GM12878 (cell line): ENCODE results near the gene RALGDS. TPM values are rescaled to one million over a fixed set of nuclear protein-coding genes. Genes with fewer than 3 reads are reported as not detected.

Experiments
- BACH1 ChIP-seq: fragments of 450-650 bp; IDR thresholded peaks from 2 replicates; pipeline ENCODE4 v1.6.1; 2017; ENCODE audit warnings: mild to moderate bottlenecking, borderline replicate concordance
- HCFC1 ChIP-seq: fragments of 150-350 bp; IDR thresholded peaks from 2 replicates; pipeline ENCODE4 v1.6.1; 2014; ENCODE audit warnings: low read length
- HSF1 ChIP-seq: fragments of 150-350 bp; IDR thresholded peaks from 2 replicates; pipeline ENCODE4 v1.6.1; 2014; ENCODE audit warnings: mild to moderate bottlenecking, low read depth, low read length
- IKZF1 ChIP-seq: fragments of 450-650 bp; conservative IDR thresholded peaks from 2 replicates; pipeline ENCODE4 v1.6.1; 2017; ENCODE audit warnings: antibody characterized with exemption, mild to moderate bottlenecking
- KDM1A ChIP-seq: fragments of 200-600 bp; sonication (generic); IDR thresholded peaks from 2 replicates; pipeline ENCODE4 v1.6.1; 2016; ENCODE audit warnings: borderline replicate concordance
- LARP7 ChIP-seq: fragments of 450-650 bp; IDR thresholded peaks from 2 replicates; pipeline ENCODE4 v1.6.1; 2017; ENCODE audit warnings: mild to moderate bottlenecking
- NKRF ChIP-seq: fragments of 450-650 bp; conservative IDR thresholded peaks from 2 replicates; pipeline ENCODE4 v1.6.1; 2017; ENCODE audit warnings: mild to moderate bottlenecking, moderate library complexity
- RCOR1 ChIP-seq: conservative IDR thresholded peaks from 2 replicates; pipeline ENCODE4 v1.6.1; 2012; ENCODE audit warnings: low read depth, low read length, improper control_type of control experiment
- RELB ChIP-seq: fragments of 450-650 bp; IDR thresholded peaks from 2 replicates; pipeline ENCODE4 v1.6.1; 2017; ENCODE audit warnings: low read depth, mild to moderate bottlenecking, moderate library complexity
- SMC3 ChIP-seq: IDR thresholded peaks from 2 replicates; pipeline ENCODE4 v1.6.1; 2011; ENCODE audit warnings: low read length, improper control_type of control experiment, borderline replicate concordance
- SP1 ChIP-seq: IDR thresholded peaks from one replicate; pipeline ENCODE4 v1.6.1; 2011; ENCODE audit warnings: low read depth, low read length
- SPI1 ChIP-seq: IDR thresholded peaks from 2 replicates; pipeline ENCODE4 v1.6.1; 2011; ENCODE audit warnings: low read depth, mild to moderate bottlenecking, low read length, moderate library complexity, borderline replicate concordance; ENCODE audit not compliant: insufficient read depth
- TCF7 ChIP-seq: IDR thresholded peaks from 2 replicates; pipeline ENCODE4 v1.6.1; 2014; ENCODE audit warnings: antibody characterized with exemption, borderline replicate concordance
- WRNIP1 ChIP-seq: IDR thresholded peaks from 2 replicates; pipeline ENCODE4 v1.6.1; 2011; ENCODE audit warnings: low read depth, low read length, improper control_type of control experiment, borderline replicate concordance
- ZBTB4 ChIP-seq: fragments of 450-650 bp; formaldehyde crosslinking; IDR thresholded peaks from 2 replicates; pipeline ENCODE4 v1.4.0; 2022; ENCODE audit warnings: mild to moderate bottlenecking, moderate library complexity
- polyA plus RNA-seq, 11 experiments: library from polyadenylated mRNA; depleted of rRNA in 4 of 11; unstranded in 6 of 11; stranded (reverse) in 5 of 11; fragments of >200 nt; fragmentation: Nextera tagmentation in 4 of 11; fragmentation: Illumina TruSeq in 1 of 11; extraction: Ambion mirVana in 4 of 11; extraction: Trizol in 1 of 11; gene quantifications; 1 replicate in 1 of 11; 2 replicates in 10 of 11; pipeline versions ENCODE4 v1.2.1 to v1.2.3, GENCODE V29; 2011 to 2016; ENCODE audit warnings: inconsistent platforms in 2 of 11, missing spikeins in 2 of 11, low read depth in 1 of 11
- total RNA-seq, 4 experiments: library from RNA; depleted of rRNA in 3 of 4; stranded (reverse); fragments of >200 nt in 3 of 4; fragmentation: Illumina TruSeq in 1 of 4; extraction: Trizol in 1 of 4; gene quantifications; 2 replicates each; pipeline versions ENCODE4 v1.2.1 to v1.2.3, GENCODE V29; 2013 to 2021
- TF ChIP-seq, protein P1 (sequence below): IDR thresholded peaks from 2 replicates; pipeline ENCODE4 v1.6.1; 2011; ENCODE audit warnings: low read depth, mild to moderate bottlenecking, low read length, moderate library complexity, borderline replicate concordance; ENCODE audit errors: extremely low read depth
- TF ChIP-seq, protein P2 (sequence below): fragments of 450-650 bp; IDR thresholded peaks from 2 replicates; pipeline ENCODE4 v1.6.1; 2017; ENCODE audit warnings: antibody characterized with exemption, mild to moderate bottlenecking, moderate library complexity

RALGDS gene
- total and polyA plus RNA-seq, 10 of the 15 experiments (the other 5 are each of a cell fraction or from before 2014, with no cell fraction given), result 1.3 to 48.6 (median 21.2) TPM

DNA sequence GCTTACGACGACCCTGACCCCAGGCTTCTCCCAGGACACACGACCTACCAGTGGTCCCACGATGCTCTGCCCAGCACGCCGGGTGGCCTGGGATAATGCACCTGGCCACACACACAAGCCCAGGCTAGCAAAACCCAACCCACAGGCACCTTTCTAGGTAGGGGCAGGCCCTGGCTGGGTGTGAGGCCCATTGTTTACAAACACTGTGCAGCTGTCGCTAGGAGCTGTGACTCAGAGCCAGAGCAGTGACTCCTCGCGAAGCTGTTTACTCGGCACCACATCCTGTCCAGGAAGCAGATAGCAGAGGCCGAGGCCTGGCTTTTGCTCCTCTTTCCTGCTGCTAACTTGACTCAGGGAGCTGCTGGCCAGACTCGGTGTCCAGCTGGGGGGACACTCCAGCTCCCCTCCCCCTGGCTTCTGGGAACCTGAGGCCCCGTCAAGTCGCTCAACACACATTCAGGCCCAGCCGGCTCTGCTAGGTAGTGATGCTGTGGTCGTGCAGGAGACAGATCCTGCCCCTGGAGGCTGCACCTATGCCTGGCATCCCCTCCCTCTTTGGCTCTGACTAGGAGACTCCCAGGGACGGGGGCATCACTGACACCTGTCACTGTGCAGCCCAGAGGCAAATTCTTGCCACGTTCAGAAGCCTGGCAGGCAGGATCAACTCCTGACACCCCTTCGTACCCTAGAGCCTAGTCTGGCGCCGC lies 12.8 kb upstream of the RALGDS start (continued):
- TF ChIP-seq HSF1 (no peak), IKZF1 (peak; percentile 88), SMC3 (0 out of 2 replicates have a peak, but pooled peaks have one; percentile 1), KDM1A (no peak), SP1 (peak; percentile 76), NKRF (0 out of 2 replicates have a peak, but pooled peaks have one; percentile 44), HCFC1 (peak; percentile 33; the same call in 1 of the 2 replicates), BACH1 (peak; percentile 76; the same call in 1 of the 2 replicates), ZBTB4 (CRISPR knock-in tag) (no peak), LARP7 (peak; percentile 25; the same call in 1 of the 2 replicates), SPI1 (no peak), WRNIP1 (peak; percentile 33; the same call in 1 of the 2 replicates), RCOR1 (peak; percentile 70; the same call in 1 of the 2 replicates), RELB (peak; percentile 82), TCF7 (no peak)
- TF ChIP-seq, protein P1, sequence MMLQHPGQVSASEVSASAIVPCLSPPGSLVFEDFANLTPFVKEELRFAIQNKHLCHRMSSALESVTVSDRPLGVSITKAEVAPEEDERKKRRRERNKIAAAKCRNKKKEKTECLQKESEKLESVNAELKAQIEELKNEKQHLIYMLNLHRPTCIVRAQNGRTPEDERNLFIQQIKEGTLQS, result no peak
- TF ChIP-seq, protein P2, sequence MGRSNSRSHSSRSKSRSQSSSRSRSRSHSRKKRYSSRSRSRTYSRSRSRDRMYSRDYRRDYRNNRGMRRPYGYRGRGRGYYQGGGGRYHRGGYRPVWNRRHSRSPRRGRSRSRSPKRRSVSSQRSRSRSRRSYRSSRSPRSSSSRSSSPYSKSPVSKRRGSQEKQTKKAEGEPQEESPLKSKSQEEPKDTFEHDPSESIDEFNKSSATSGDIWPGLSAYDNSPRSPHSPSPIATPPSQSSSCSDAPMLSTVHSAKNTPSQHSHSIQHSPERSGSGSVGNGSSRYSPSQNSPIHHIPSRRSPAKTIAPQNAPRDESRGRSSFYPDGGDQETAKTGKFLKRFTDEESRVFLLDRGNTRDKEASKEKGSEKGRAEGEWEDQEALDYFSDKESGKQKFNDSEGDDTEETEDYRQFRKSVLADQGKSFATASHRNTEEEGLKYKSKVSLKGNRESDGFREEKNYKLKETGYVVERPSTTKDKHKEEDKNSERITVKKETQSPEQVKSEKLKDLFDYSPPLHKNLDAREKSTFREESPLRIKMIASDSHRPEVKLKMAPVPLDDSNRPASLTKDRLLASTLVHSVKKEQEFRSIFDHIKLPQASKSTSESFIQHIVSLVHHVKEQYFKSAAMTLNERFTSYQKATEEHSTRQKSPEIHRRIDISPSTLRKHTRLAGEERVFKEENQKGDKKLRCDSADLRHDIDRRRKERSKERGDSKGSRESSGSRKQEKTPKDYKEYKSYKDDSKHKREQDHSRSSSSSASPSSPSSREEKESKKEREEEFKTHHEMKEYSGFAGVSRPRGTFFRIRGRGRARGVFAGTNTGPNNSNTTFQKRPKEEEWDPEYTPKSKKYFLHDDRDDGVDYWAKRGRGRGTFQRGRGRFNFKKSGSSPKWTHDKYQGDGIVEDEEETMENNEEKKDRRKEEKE, result no peak
